ENCODE results near the gene MYH14. TPM values are rescaled to one million over a fixed set of nuclear protein-coding genes. Genes with fewer than 3 reads are reported as not detected.

MYH14 gene
- total RNA-seq, 1 donor from 2014 or later: 91.0 TPM

DNA sequence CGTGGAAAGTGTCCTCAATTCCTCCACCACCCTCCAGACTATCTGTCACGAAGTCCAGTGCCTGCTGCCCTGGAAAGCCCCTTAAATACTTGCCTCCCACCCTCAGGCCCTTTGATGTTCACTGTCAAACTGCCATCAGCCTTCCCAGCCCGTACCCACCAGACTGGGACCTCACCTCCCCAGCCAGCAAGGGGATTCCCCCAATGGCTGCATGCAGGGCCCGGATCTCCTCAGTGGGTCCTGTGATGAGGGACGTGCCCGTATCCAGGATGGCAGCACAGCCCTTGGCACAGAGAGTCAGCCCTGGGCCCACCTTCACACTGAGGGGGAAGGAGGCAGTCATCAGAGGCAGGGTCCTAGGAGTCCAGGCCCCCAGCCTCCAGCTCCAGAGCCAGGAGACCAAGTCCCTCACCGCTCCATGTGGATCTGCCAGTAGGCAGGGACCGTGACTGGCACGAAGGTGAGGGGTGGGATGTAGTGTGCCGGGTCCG, 156.0 kb downstream of the MYH14 start:
- no peak for DNase-seq (ENCODE audit: low spot score)

Other genes with a start within 250 kb of the MYH14 start
- gene SIGLEC11, start 242.4 kb upstream of the MYH14 start, total RNA-seq: 1.5 TPM
- 73.7 TPM for gene VRK3, start 178.2 kb upstream of the MYH14 start, total RNA-seq
- gene ZNF473, start 177.6 kb upstream of the MYH14 start, total RNA-seq: 8.3 TPM
- not detected for gene IZUMO2, start 40.3 kb upstream of the MYH14 start, total RNA-seq
- 8.6 TPM for gene KCNC3, start 125.8 kb downstream of the MYH14 start, total RNA-seq
- gene NAPSA, start 162.0 kb downstream of the MYH14 start, total RNA-seq: 8.1 TPM
- gene NR1H2, start 172.8 kb downstream of the MYH14 start, total RNA-seq: 92.3 TPM
- gene POLD1, start 180.7 kb downstream of the MYH14 start, total RNA-seq: 16.2 TPM
- 1.8 TPM for gene SPIB, start 215.3 kb downstream of the MYH14 start, total RNA-seq
- gene MYBPC2, start 229.3 kb downstream of the MYH14 start, total RNA-seq: not detected

Data from mucosa of gallbladder (tissue), 1 donor.